Mesodermal cell (in vitro differentiated cells): ENCODE data around the gene CARD8.

ENCODE experiments used
- H3K27ac ChIP-seq: 2 replicates; pipeline ENCODE4 v1.7.0; 2013; ENCODE audit warnings: mild to moderate bottlenecking, low read depth, low read length, moderate library complexity; ENCODE audit not compliant: severe bottlenecking
- H3K36me3 ChIP-seq: 2 replicates; pipeline ENCODE4 v1.7.1; 2013; ENCODE audit warnings: mild to moderate bottlenecking, low read length, moderate library complexity; ENCODE audit not compliant: control insufficient read depth, insufficient read depth
- H3K4me1 ChIP-seq: one replicate; pipeline ENCODE4 v1.7.1; 2013; ENCODE audit warnings: mild to moderate bottlenecking, low read length; ENCODE audit not compliant: insufficient read depth, control insufficient read depth, poor library complexity, severe bottlenecking
- H3K4me3 ChIP-seq: 2 replicates; pipeline ENCODE4 v1.7.0; 2013; ENCODE audit warnings: low read length, control low read depth, mild to moderate bottlenecking; ENCODE audit not compliant: insufficient read depth, poor library complexity, severe bottlenecking; ENCODE audit errors: extremely low read depth
- H3K9me3 ChIP-seq: 2 replicates; pipeline ENCODE4 v1.7.1; 2013; ENCODE audit warnings: mild to moderate bottlenecking, low read length, moderate library complexity; ENCODE audit not compliant: control insufficient read depth
- WGBS, 2 experiments: methylation state at CpG; one replicate each; pipeline ENCODE4 v1.1.5; 2013; ENCODE audit warnings: missing lambda C conversion rate in 2 of 2; ENCODE audit not compliant: insufficient coverage in 2 of 2; 5-methylcytosine and 5-hydroxymethylcytosine counted together

CARD8 gene

DNA sequence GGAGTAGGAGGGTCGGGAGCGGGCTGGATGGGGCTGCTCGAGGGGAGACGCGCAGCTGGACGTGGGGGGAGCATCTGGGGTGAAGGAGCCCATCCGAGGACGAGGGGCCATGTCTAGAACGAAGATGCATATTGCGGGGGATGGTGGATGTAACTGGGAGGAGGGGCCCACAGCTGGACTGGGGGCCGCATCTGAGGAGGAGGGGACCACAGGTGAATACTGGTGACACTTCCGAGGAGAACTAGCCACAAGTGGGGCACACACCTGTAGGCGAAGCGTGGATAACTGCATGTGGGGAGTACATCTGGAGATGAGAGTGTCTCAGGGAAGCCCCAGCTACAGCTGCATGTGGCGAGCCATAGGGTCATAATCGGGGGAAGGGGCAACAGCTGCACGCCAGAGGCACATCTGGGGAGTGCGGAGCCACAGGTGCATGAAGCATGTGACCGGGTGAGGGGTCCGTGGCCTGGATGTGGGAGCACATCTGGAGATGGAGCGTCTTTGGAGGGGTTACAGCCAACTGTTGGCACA, 84.8 kb downstream of the CARD8 start:
- no peaks in the 10 kb centered on the region for H3K9me3 ChIP-seq
- H3K27ac ChIP-seq: peak overlapping the region; percentile 83
- peaks cover 6% of the 10 kb centered on the region for H3K4me1 ChIP-seq
- 4 to 5% methylated on average over 19 to 21 of the region's 21 CpGs for WGBS, 2 experiments
- H3K36me3 ChIP-seq: peaks cover 26% of the 10 kb centered on the region
- peak overlapping the region; percentile 91 for H3K4me3 ChIP-seq

DNA sequence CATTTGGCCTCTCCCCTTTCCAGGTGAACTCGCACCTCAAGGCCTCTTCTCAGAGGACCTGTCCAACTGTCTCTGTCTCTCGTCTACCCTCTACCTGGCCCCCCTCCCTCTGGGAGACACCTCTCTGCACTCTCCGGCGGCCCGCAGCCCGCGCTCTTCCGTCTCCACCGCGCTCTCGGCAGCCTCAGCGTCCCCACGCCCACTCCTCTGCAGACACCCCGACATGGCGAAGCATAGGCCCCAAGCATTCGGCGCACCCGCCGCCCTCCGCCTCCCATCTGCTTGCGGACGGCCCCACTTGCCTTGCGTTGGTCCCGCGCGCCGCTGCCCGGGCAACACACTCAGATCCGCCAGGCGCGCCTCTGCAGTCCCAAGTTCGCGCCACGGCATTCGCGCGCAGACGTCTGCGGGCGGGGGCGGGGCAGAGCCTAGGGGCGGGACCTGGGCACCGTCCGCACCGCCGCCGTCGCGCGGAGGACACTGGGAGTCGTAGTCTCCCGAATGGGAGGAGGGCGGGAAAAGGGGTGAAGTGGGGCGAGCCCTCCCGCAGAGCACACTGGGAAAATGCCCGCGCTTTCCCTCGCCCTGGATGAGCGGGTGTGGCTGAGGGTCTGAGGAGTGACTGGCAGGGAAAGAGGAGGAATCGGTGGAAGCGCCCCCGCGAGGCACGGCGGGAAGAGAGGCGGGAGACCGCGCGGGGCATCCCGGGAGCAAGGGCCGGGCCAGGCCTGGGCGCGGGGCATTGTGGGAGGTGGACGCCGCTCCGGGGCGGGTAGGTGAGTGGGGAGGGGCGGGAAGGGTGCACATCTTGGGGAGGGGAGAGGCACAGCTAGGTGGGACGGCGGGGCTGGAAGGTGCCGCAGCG, 85.5 kb downstream of the CARD8 start, which contains the start of the genes LIG1 and ZSWIM9:
TSS of gene LIG1 (minus strand) at position 406 of the 865 bp plus-strand sequence. CDS start 4,778 bp downstream, outside the sequence.
TSS of gene ZSWIM9 (plus strand) at position 742 of the 865 bp plus-strand sequence. CDS start 1,123 bp downstream, outside the sequence.
- H3K9me3 ChIP-seq: no peaks in the 10 kb centered on the region

GRCh38 chr19:48169578-48169938, 86.2 kb downstream of the CARD8 start:
- no CpG with 5 or more reads among the region's 15 CpGs for WGBS, 2 experiments
- H3K27ac ChIP-seq: peak overlapping the region; percentile 83
- peaks cover 25% of the 10 kb centered on the region for H3K36me3 ChIP-seq
- H3K4me3 ChIP-seq: peak overlapping the region; percentile 91
- H3K4me1 ChIP-seq: peaks cover 6% of the 10 kb centered on the region
- no peaks in the 10 kb centered on the region for H3K9me3 ChIP-seq

More for the DNA sequence above, 85.5 kb downstream of the CARD8 start, which contains the start of the genes LIG1 and ZSWIM9:
- Histone ChIP-seq H3K4me1 (peaks cover 6% of the 10 kb centered on the region), H3K4me3 (peak within 1 kb of the TSS; percentile 91), H3K36me3 (peaks cover 27% of the 10 kb centered on the region), H3K27ac (peak within 1 kb of the TSS; percentile 83)
- WGBS, 2 experiments: 1% methylated on average over 30 to 59 of the region's 82 CpGs

DNA sequence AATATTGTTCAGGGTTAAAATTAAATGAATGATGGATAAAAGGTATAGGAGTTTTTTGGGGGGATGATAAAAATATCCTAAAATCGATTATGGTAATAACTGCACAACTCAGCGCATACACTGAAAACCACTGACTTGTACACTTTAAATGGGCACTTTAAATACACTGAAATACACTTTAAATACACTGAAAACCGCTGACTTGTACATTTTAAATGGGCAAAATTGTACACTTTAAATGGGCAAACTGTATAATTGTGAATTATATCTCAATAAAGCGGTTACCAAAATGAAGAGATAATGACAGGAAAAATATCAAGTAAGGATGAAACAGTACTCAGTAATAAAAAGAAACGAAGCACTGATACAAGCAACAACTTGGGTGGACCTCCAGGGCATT, 87.0 kb downstream of the CARD8 start:
- Histone ChIP-seq H3K4me3 (no peak overlapping the region), H3K9me3 (no peaks in the 10 kb centered on the region), H3K4me1 (peaks cover 6% of the 10 kb centered on the region), H3K36me3 (peaks cover 25% of the 10 kb centered on the region), H3K27ac (no peak overlapping the region)
- WGBS, 2 experiments: 83 to 100% methylated on average over 1 of the region's 5 CpGs

GRCh38 chr19:48158210-48158790, 97.4 kb downstream of the CARD8 start:
- Histone ChIP-seq H3K9me3 (no peaks in the 10 kb centered on the region), H3K4me1 (no peaks in the 10 kb centered on the region), H3K4me3 (no peak overlapping the region), H3K27ac (no peak overlapping the region), H3K36me3 (peaks cover 71% of the 10 kb centered on the region)
- WGBS, 2 experiments: 91 to 92% methylated on average over 12 of the region's 12 CpGs
